HCT116 (cell line): ENCODE results near the gene NFE2L3. TPM values are rescaled to one million over a fixed set of nuclear protein-coding genes. Genes with fewer than 3 reads are reported as not detected.

ENCODE experiments used
- ATAC-seq: fragments of 200-7000 bp; cut with Tn5 transposase; 2 replicates; pipeline ENCODE4 v1.9.1; 2020; ENCODE audit warnings: mild to moderate bottlenecking, moderate library complexity
- BruUV-seq: library from RNA; stranded (reverse); fragments of 400-500 nt; replicated peaks from 2 replicates; lab custom pipeline; 2021; lab: Mats Ljungman, UMichigan
- CTCF ChIA-PET: fragments of 300-600 bp; sonication (Branson Sonifier 250); formaldehyde crosslinking; loops from one replicate; lab custom pipeline; 2021; ENCODE audit warnings: antibody characterized with exemption; lab: Charles Lee
- POLR2A ChIA-PET: fragments of 300-600, 350-600 bp; sonication (Branson Sonifier 250); formaldehyde crosslinking; loops from one replicate; lab custom pipeline; 2021; ENCODE audit warnings: antibody characterized with exemption; lab: Charles Lee
- RAD21 ChIA-PET, 2 experiments: fragments of 300-600 bp; sonication (Branson Sonifier 250); formaldehyde crosslinking; loops; one replicate each; lab custom pipeline; 2023; ENCODE audit warnings: low total read pairs in 2 of 2; ENCODE audit not compliant: uncharacterized antibody in 2 of 2, unreplicated experiment in 2 of 2, low non-redundant PET in 1 of 2; lab: Charles Lee
- DNase-seq: peaks from one replicate; pipeline ENCODE4 v3.0.0-alpha.2; 2010; ENCODE audit warnings: low read depth, low spot score
- H2AFZ ChIP-seq: fragments of 200-600 bp; shearing (Covaris generic), sonication (generic); 2 replicates; pipeline ENCODE4 v1.6.1; 2017; ENCODE audit warnings: low read depth, mixed run types, mixed read lengths, antibody characterized with exemption, low read length; ENCODE audit not compliant: poor library complexity, severe bottlenecking
- H3K27ac ChIP-seq: 2 replicates; pipeline ENCODE4 v1.5.1; 2012; ENCODE audit warnings: low read depth, low read length
- H3K27me3 ChIP-seq: fragments of 200-600 bp; sonication (generic); 2 replicates; pipeline ENCODE4 v1.6.1; 2016; ENCODE audit warnings: mixed run types, low read length, mixed read lengths; ENCODE audit not compliant: insufficient read depth
- H3K36me3 ChIP-seq, 2 experiments: fragments of 200-500 bp in 1 of 2; fragments of 200-600 bp in 1 of 2; sonication (Bioruptor generic) in 1 of 2; sonication (generic) in 1 of 2; 2 replicates each; pipeline versions ENCODE4 v1.5.1 to v1.6.1; 2014 to 2016; ENCODE audit warnings: low read length in 2 of 2, inconsistent platforms in 1 of 2, mixed read lengths in 1 of 2, mixed run types in 1 of 2; ENCODE audit not compliant: insufficient read depth in 2 of 2, control insufficient read depth in 1 of 2
- H3K4me1 ChIP-seq, 2 experiments: fragments of 200-600 bp in 1 of 2; sonication (generic) in 1 of 2; 2 replicates each; pipeline versions ENCODE4 v1.5.1 to v1.6.1; 2012 to 2017; ENCODE audit warnings: low read length in 2 of 2, inconsistent platforms in 1 of 2, mild to moderate bottlenecking in 1 of 2, mixed read lengths in 1 of 2, mixed run types in 1 of 2, moderate library complexity in 1 of 2; ENCODE audit not compliant: insufficient read depth in 2 of 2, control insufficient read depth in 1 of 2
- H3K4me2 ChIP-seq: fragments of 200-600 bp; sonication (generic); 2 replicates; pipeline ENCODE4 v1.6.1; 2017; ENCODE audit warnings: mixed run types, low read length, mixed read lengths
- H3K4me3 ChIP-seq, 2 experiments: fragments of 200-600 bp in 1 of 2; sonication (generic) in 1 of 2; replicated peaks in 1 of 2; 2 replicates each; pipeline ENCODE4 v1.5.1; 2011 to 2016; ENCODE audit warnings: low read length in 2 of 2, control low read depth in 1 of 2, low read depth in 1 of 2, mild to moderate bottlenecking in 1 of 2, mixed read lengths in 1 of 2, mixed run types in 1 of 2
- H3K79me2 ChIP-seq: fragments of 200-600 bp; sonication (generic); 2 replicates; pipeline ENCODE4 v1.6.1; 2017; ENCODE audit warnings: mild to moderate bottlenecking, mixed run types, low read length, moderate library complexity, mixed read lengths; ENCODE audit not compliant: insufficient read depth
- H3K9ac ChIP-seq: fragments of 200-600 bp; sonication (generic); 2 replicates; pipeline ENCODE4 v1.6.1; 2016; ENCODE audit warnings: low read length, mixed read lengths
- H3K9me2 ChIP-seq: fragments of 200-600 bp; sonication (generic), shearing (Covaris generic); 2 replicates; pipeline ENCODE4 v1.6.1; 2017; ENCODE audit warnings: mixed run types, mild to moderate bottlenecking, moderate library complexity; ENCODE audit not compliant: insufficient read depth
- H3K9me3 ChIP-seq, 2 experiments: fragments of 200-500 bp in 1 of 2; fragments of 200-600 bp in 1 of 2; sonication (Bioruptor generic) in 1 of 2; sonication (generic) in 1 of 2; 2 replicates each; pipeline ENCODE4 v1.6.1; 2014 to 2017; ENCODE audit warnings: low read length in 2 of 2, mixed read lengths in 2 of 2, inconsistent platforms in 1 of 2, low read depth in 1 of 2, mild to moderate bottlenecking in 1 of 2, mixed run types in 1 of 2, moderate library complexity in 1 of 2; ENCODE audit not compliant: control insufficient read depth in 1 of 2, insufficient read depth in 1 of 2
- H4K20me1 ChIP-seq: fragments of 200-600 bp; sonication (generic), shearing (Covaris generic); 2 replicates; pipeline ENCODE4 v1.6.1; 2017; ENCODE audit warnings: mixed run types, mild to moderate bottlenecking, moderate library complexity; ENCODE audit not compliant: insufficient read depth
- ELF1 ChIP-seq: IDR thresholded peaks from 2 replicates; pipeline ENCODE4 v1.6.1; 2012; ENCODE audit warnings: low read depth, borderline replicate concordance
- EZH2phosphoT487 ChIP-seq: fragments of 200-600 bp; IDR thresholded peaks from 2 replicates; pipeline ENCODE4 v1.6.1; 2018; ENCODE audit warnings: antibody characterized with exemption, borderline replicate concordance
- JUND ChIP-seq: IDR thresholded peaks from 2 replicates; pipeline ENCODE4 v1.6.1; 2012
- TCF7L2 ChIP-seq: IDR thresholded peaks from 2 replicates; pipeline ENCODE4 v1.7.0; 2011; ENCODE audit warnings: borderline replicate concordance, inconsistent platforms; ENCODE audit not compliant: insufficient read depth, insufficient read length; ENCODE audit errors: extremely low read depth
- intact Hi-C: fragments of 100-400 bp; cut with micrococcal nuclease; formaldehyde crosslinking; loops from 2 replicates; pipeline ENCODE4 v1.10.0; 2022
- total RNA-seq: library from RNA; stranded (reverse); gene quantifications from one replicate; pipeline ENCODE4 v1.2.1, GENCODE V29; 2021; ENCODE audit not compliant: unreplicated experiment

The NFE2L3 gene
- total RNA-seq, 1 experiment from 2014 or later: 27.0 TPM

DNA sequence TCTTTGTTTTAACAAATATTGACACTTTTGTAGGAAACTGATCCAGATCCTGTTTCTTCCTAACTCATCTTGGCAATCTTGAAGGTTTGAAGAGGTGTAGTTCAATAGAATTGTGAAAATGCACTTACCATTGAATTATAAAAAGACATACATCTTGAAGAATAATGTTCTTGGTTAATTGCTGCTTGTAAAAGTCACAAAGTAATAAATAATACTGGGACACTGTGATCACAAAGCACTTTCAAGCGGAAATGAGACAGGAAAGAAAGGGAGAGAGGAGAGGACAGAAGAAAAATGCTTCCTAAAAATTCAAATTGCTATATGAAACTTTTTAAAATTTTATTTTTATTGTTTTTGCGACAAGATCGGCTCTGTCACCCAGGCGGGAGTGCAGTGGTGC lies 15.2 kb upstream of the NFE2L3 start:
- Histone ChIP-seq H2AFZ (no peak overlapping the region), H3K27ac (no peak overlapping the region), H3K9me3 (no peaks in the 10 kb centered on the region), H4K20me1 (no peaks in the 10 kb centered on the region), H3K36me3 (no peaks in the 10 kb centered on the region), H3K4me1 (no peaks in the 10 kb centered on the region), H3K79me2 (no peaks in the 10 kb centered on the region)
- no TSS peak for BruUV-seq
- RAD21 ChIA-PET: no interaction called here
- POLR2A ChIA-PET: no interaction called here
- no peak for ATAC-seq
- CTCF ChIA-PET: no interaction called here
- TF ChIP-seq ELF1: no peak
- TF ChIP-seq EZH2phosphoT487: no peak
- TF ChIP-seq, all 23 proteins: peak for 0
- intact Hi-C loops: no loop called here
- Histone ChIP-seq H3K27me3 (no peaks in the 10 kb centered on the region), H3K9ac (no peak overlapping the region), H3K9me2 (no peaks in the 10 kb centered on the region), H3K4me3 (no peak overlapping the region), H3K4me2 (no peak overlapping the region)
- no peak for DNase-seq

GRCh38 chr7:26140380-26140779 lies 11.6 kb upstream of the NFE2L3 start:
- intact Hi-C loops: no loop called here
- ChIA-PET POLR2A (no interaction called here), CTCF (no interaction called here), RAD21 (no interaction called here)
- no peaks in the 10 kb centered on the region for H3K4me1 ChIP-seq
- H3K36me3 ChIP-seq: no peaks in the 10 kb centered on the region
- H4K20me1 ChIP-seq: no peaks in the 10 kb centered on the region
- H3K9me3 ChIP-seq: no peaks in the 10 kb centered on the region
- no peak overlapping the region for H3K4me2 ChIP-seq
- H3K9me2 ChIP-seq: no peaks in the 10 kb centered on the region
- no peak overlapping the region for H3K4me3 ChIP-seq
- H2AFZ ChIP-seq: no peak overlapping the region
- no peak overlapping the region for H3K27ac ChIP-seq
- DNase-seq (no peak), ATAC-seq (no peak)
- no peak overlapping the region for H3K9ac ChIP-seq
- BruUV-seq: no TSS peak
- TF ChIP-seq JUND: no peak
- no peak for TF ChIP-seq TCF7L2
- no peaks in the 10 kb centered on the region for H3K79me2 ChIP-seq
- H3K27me3 ChIP-seq: no peaks in the 10 kb centered on the region
